Right ventricle myocardium superior (tissue), 1 donor: Measurements from ENCODE around the gene HIGD2B. TPM values are rescaled to one million over a fixed set of nuclear protein-coding genes. Genes with fewer than 3 reads are reported as not detected.
"Not testable (repeated sequence)": the region's sequence is repeated elsewhere in the genome, so short reads cannot be mapped to it uniquely, and the experiment has no call there.

Experiments used
- ATAC-seq: fragments of 200-7000 bp; cut with Tn5 transposase; one replicate; pipeline ENCODE4 v1.9.1; 2020; ENCODE audit warnings: mild to moderate bottlenecking; ENCODE audit not compliant: poor library complexity
- DNase-seq: peaks from one replicate; pipeline ENCODE4 v3.0.0-alpha.2; 2020
- intact Hi-C: fragments of 100-400 bp; cut with DNase I; formaldehyde crosslinking; loops from one replicate; pipeline ENCODE4 v1.11.2; 2022
- total RNA-seq: library from RNA; stranded (reverse); fragmentation: NEBNext Ultra II Directional; extraction: Animal tissue kit (Norgen Biotek cat#: 25700); gene quantifications from one replicate; pipeline ENCODE4 v1.2.1, GENCODE V29; 2021
- donor health status: DM: no; HTN: yes; CAD: no; lungs with severe emphysema.

The HIGD2B gene
- total RNA-seq, 1 donor from 2014 or later, result not detected

DNA sequence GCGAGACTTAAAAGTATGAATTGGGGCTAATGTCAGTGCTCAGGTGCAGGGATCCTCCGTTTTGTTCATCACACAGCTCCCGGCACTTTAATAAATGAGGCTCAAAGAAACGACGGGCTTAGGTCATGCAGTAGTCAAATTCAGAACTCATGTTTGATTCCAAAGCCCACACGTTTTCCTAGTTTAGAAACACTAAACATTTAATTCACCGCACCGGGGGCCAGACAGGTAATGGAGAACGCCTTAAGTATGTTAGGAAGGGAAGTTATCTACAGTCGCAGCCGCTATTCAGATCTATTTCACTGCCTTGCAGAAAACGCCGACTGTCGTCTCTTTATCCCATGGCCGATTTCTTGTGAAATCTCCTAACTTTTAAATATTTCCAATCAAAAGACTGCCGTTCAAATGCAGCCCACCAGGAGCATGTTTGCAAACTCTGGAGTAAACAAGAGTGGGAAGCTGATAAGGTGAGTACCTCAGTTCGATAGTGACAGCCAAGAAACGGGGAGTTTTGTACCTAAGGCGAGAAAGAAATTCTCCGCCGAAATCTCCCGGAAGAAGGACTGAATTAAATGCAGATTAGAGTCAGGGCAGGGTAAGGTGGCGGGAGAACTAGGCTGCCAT, 569 bp downstream of the HIGD2B start:
- intact Hi-C loops, result no loop called here
- no peak for ATAC-seq
- no peak for DNase-seq

GRCh38 chr15:72682772-72683171, 3.2 kb downstream of the HIGD2B start:
- ATAC-seq (no peak), DNase-seq (no peak)
- intact Hi-C loops, result no loop called here

GRCh38 chr15:72680931-72681330, 5.1 kb downstream of the HIGD2B start:
- DNase-seq (no peak), ATAC-seq (no peak)
- intact Hi-C loops, result no loop called here

DNA sequence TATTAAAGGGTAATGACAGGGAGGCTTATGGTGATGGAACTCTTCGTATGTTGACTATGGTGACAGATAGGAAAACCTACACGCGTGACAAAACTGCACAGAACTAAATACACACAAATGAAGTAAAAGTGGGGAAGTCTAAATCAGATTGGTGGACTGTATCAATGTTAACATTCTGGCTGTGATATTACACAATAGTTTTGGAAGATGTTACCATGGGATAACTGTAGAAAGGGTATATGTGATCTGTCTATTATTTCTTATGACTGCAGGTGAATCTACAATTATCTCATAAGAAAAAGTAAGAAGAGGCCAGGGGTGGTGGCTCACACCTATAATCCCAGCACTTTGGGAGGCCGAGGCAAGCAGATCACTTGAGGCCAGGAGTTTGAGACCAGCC, 9.1 kb downstream of the HIGD2B start:
- no peak for DNase-seq
- ATAC-seq, result no peak
- intact Hi-C loops, result no loop called here

- intact Hi-C loops, result no loop called here
- no peak for ATAC-seq
- DNase-seq, result no peak
Measured at GRCh38 chr15:72671525-72671924, 14.5 kb downstream of the HIGD2B start.

- intact Hi-C loops, result not testable (repeated sequence)
- peak; percentile 100 for ATAC-seq
- peak; percentile 88 for DNase-seq
Measured at GRCh38 chr15:72670656-72671352, 15.2 kb downstream of the HIGD2B start.

DNA sequence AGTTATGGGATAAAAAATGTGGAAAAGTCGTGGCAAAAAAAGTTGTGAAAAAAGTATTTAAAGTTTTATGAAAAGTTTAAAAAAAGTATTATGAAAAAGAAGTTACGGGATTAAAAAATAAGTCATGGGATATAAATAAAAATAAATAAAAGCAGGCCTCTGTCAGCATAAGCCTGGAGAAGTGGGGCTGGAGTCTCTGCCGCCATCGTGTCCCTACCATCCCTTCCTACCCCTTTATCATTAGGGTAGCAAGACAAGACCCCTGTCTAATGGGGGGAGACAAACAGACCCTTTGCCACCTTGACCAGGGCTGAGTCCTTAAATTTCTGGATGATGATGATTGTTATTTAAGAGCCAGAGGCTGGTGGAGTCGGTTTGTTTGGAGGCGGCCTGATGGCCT, 16.2 kb downstream of the HIGD2B start:
- DNase-seq, intact Hi-C loops, ATAC-seq: not testable (repeated sequence)

DNA sequence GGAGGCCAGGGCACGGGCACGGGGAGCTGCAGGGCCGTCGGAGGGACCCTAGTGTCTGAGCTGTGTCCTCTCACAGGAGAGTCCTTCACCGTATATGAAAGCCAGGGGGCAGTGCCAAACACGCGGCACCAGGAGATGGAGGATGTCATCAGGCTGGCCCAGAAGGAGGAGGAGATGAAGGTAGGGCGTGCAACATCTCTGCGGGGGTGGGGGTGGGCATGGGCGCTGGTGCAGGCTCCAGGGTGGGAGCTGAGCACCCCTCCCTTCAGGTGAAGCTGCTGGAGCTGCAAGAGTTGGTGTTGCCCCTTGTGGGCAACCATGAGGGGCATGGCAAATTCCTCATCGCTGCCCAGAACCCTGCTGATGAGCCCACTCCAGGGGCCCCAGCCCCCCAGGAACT, 20.3 kb downstream of the HIGD2B start:
- DNase-seq, intact Hi-C loops, ATAC-seq: not testable (repeated sequence)

GRCh38 chr15:72663931-72664330, 22.1 kb downstream of the HIGD2B start:
- intact Hi-C loops, ATAC-seq: not testable (repeated sequence)

GRCh38 chr15:72661081-72661480, 24.9 kb downstream of the HIGD2B start:
- ATAC-seq, DNase-seq, intact Hi-C loops: not testable (repeated sequence)

More at GRCh38 chr15:72663931-72664330, 22.1 kb downstream of the HIGD2B start:
- not testable (repeated sequence) for DNase-seq

GRCh38 chr15:72656014-72656413, 30.0 kb downstream of the HIGD2B start:
- intact Hi-C loops, DNase-seq, ATAC-seq: not testable (repeated sequence)

DNA sequence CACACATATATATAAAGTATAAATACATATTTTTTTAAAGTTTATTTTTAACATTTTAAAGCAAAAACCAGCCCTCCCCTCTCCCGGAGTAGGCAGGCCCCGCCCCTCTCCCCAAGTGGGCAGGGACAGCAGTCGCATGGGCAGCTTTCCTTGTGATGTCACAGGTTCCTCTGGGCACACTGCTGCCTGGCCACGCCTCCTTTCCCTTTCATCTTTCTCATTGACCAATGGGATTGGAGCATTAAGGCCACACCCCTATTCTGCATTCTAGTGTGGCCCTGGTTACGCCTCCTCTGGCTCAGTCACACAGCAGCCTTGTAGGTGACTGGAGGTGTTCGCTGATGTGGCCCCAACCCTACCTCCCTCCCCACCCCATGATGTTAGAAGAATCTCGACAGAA, 31.6 kb downstream of the HIGD2B start, which contains the start of gene GOLGA6B:
Gene GOLGA6B, plus strand, starts transcription at position 301 of the 400 bp plus-strand sequence. Its CDS starts 41 bp downstream, at position 342.
- ATAC-seq, DNase-seq, intact Hi-C loops: not testable (repeated sequence)

DNA sequence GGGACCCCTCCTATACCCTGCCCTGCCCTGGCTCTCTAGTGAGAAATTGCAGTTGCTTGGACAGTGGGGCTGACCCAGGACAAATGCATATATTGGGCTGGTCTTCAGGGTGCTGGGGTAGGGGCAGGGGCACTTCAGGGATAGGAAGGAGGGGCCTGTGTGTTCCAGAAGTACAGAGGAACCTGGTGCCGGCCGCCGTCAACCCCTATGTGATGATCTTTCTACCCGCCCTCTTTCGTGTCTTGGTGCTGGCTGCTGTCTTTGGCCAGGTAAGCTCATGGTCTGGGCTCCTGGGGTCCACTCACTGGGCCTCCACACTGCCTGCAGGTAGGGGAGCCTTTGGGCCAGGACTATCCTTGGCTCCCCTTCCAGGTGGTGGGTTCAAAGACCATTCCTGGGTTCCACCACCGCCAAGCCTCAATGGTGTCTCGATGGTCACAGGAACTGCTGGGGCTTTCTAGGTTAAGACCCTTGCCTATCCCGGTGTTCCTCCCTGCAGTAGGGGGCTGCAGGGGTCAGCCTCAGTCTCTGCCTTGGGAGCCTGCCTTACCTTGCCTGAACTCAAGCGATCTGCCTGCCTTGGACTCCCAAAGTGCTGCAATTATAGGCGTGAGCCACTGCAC, 37.2 kb downstream of the HIGD2B start:
- intact Hi-C loops, ATAC-seq, DNase-seq: not testable (repeated sequence)

DNA sequence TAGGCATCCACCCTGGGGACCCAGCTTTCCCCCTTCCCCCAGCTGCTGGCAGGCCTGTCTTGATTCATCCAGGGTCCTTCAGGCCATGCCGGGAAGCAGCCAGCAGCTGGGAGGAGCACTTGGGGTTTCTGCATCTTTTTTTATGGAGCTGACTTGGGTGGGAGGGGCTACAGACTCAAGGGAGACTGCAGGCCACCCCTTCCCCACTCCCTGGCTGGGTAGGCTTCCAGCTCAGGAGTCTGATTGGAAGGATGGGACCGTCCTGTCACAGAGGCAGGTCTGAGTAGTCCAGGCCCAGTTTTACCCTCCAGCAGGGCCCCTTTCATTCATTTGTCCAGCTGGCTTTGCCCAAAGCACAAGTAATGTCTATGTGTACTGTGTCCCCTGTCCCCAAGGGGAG, 43.7 kb downstream of the HIGD2B start:
- ATAC-seq, DNase-seq, intact Hi-C loops: not testable (repeated sequence)

GRCh38 chr15:72639759-72640483, 46.1 kb downstream of the HIGD2B start:
- intact Hi-C loops, ATAC-seq, DNase-seq: not testable (repeated sequence)

DNA sequence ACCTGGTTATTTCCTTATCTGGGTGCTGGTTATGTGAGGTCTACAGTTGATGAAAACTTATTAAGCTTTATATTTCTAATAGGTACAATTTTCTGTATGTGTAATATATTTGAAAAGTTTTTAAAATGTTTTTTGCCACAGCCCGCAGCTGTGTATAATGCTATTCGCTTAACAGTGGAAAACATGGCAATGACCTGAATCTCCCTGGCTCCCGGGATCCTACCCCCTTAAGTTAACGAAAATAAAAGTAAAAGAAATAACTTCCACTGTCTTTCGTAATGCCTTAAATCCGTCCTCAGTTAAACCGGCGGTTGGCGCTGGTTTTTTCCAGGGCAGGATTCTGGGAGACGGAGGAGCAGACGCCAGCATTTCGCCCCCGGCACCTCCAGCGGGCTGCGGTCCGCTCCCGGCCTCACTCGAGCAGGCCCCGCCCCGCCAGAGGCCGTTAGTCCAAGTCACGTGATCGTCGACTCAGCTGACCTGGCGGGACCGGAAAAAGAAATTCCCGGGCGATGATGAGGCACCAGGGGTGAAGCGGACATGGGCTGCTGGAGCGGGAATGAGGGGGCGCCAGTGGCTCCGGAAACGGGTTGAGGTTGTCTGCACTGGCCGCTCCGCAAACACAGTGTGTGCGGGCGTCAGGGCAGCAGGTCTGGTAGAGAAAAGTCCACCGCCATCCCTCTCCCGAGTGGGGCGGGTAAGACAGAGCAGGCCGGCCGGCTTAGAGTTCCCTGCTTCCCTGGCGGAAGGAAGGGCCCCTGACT, 49.3 kb downstream of the HIGD2B start:
- DNase-seq, result peak; percentile 86
- intact Hi-C loops, result not testable (repeated sequence)
- peak; percentile 97 for ATAC-seq

GRCh38 chr15:72629068-72629570, 56.9 kb downstream of the HIGD2B start:
- ATAC-seq, intact Hi-C loops, DNase-seq: not testable (repeated sequence)
